ENCODE measurements around the gene EDRF1.

DNA sequence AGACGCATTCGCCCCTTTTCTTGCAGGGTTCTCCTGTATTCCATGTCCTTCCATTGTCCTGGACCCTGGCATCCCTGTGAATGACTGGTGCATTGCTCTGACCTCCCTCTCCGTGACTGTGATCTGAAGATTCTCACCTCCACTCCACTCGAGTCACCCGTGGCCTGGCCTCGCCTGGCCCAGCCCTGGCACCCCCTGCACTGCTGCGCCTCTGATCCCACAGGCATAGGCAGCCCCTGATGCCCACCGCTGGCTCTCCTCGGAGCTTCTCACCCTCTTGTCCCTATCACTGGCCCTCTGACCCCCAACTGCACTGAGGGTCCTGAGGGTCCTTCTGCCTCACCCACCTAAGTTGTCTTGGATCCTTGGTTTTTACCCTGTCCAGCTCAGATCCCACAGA, 58.3 kb downstream of the EDRF1 start:
- TF ChIP-seq, protein P1, sequence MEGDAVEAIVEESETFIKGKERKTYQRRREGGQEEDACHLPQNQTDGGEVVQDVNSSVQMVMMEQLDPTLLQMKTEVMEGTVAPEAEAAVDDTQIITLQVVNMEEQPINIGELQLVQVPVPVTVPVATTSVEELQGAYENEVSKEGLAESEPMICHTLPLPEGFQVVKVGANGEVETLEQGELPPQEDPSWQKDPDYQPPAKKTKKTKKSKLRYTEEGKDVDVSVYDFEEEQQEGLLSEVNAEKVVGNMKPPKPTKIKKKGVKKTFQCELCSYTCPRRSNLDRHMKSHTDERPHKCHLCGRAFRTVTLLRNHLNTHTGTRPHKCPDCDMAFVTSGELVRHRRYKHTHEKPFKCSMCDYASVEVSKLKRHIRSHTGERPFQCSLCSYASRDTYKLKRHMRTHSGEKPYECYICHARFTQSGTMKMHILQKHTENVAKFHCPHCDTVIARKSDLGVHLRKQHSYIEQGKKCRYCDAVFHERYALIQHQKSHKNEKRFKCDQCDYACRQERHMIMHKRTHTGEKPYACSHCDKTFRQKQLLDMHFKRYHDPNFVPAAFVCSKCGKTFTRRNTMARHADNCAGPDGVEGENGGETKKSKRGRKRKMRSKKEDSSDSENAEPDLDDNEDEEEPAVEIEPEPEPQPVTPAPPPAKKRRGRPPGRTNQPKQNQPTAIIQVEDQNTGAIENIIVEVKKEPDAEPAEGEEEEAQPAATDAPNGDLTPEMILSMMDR (IDR thresholded peaks at IDR 0.05; ENCODE audit: poor library complexity): no peak
- TF ChIP-seq EZH2 (IDR thresholded peaks at IDR 0.05; ENCODE audit: borderline replicate concordance): no peak
- no peak for TF ChIP-seq EZH2phosphoT487 (IDR thresholded peaks at IDR 0.05; ENCODE audit: low read depth, severe bottlenecking, unreplicated experiment)

Data from hepatocyte (in vitro differentiated cells).